ENCODE data around the gene IRGQ.
A peak's percentile ranks its signal among the peaks of the same experiment; 100 is the strongest.
"Not testable (repeated sequence)": the region's sequence is repeated elsewhere in the genome, so short reads cannot be mapped to it uniquely, and the experiment has no call there.

The IRGQ gene

GRCh38 chr19:43597876-43598275, 1.9 kb upstream of the IRGQ start:
- Histone ChIP-seq H3K27ac (ENCODE audit: low read length) (peak overlapping the region; percentile 99), H3K36me3 (ENCODE audit: control insufficient read depth in 2 of 2, insufficient read depth in 2 of 2, low read length in 2 of 2) (peaks cover 21 to 37% of the 10 kb centered on the region in 2 donors), H3K4me1 (ENCODE audit: control insufficient read depth, insufficient read depth, low read length) (peaks cover 44% of the 10 kb centered on the region), H3K9me3 (ENCODE audit: control insufficient read depth in 2 of 2, low read length in 2 of 2) (no peaks in the 10 kb centered on the region), H3K9ac (ENCODE audit: low read length in 2 of 2) (peak overlapping the region; percentile 42 to 98), H3K27me3 (ENCODE audit: control insufficient read depth in 1 of 2, insufficient read depth in 2 of 2, low read length in 2 of 2) (no peaks in the 10 kb centered on the region), H3K4me3 (ENCODE audit: low read length in 2 of 2) (peak overlapping the region in 1 of 2 donors; percentile 92)

- Histone ChIP-seq H3K9ac (ENCODE audit: low read length in 2 of 2) (peak overlapping the region; percentile 98 to 99), H3K36me3 (ENCODE audit: control insufficient read depth in 2 of 2, insufficient read depth in 2 of 2, low read length in 2 of 2) (peaks cover 24 to 39% of the 10 kb centered on the region in 2 donors), H3K4me3 (ENCODE audit: low read length in 2 of 2) (peak overlapping the region; percentile 92 to 94), H3K27me3 (ENCODE audit: control insufficient read depth in 1 of 2, insufficient read depth in 2 of 2, low read length in 2 of 2) (no peaks in the 10 kb centered on the region), H3K9me3 (ENCODE audit: control insufficient read depth in 2 of 2, low read length in 2 of 2) (no peaks in the 10 kb centered on the region), H3K4me1 (ENCODE audit: control insufficient read depth, insufficient read depth, low read length) (peaks cover 44% of the 10 kb centered on the region), H3K27ac (ENCODE audit: low read length) (peak overlapping the region; percentile 99)
Measured at GRCh38 chr19:43596842-43597461, 1.0 kb upstream of the IRGQ start.

GRCh38 chr19:43595605-43595998, 332 bp downstream of the IRGQ start:
- Histone ChIP-seq H3K4me1 (ENCODE audit: control insufficient read depth, insufficient read depth, low read length) (peaks cover 44% of the 10 kb centered on the region), H3K27ac (ENCODE audit: low read length) (peak overlapping the region; percentile 99), H3K4me3 (ENCODE audit: low read length in 2 of 2) (peak overlapping the region; percentile 77 to 92), H3K36me3 (ENCODE audit: control insufficient read depth in 2 of 2, insufficient read depth in 2 of 2, low read length in 2 of 2) (peaks cover 23 to 35% of the 10 kb centered on the region in 2 donors), H3K27me3 (ENCODE audit: control insufficient read depth in 1 of 2, insufficient read depth in 2 of 2, low read length in 2 of 2) (no peaks in the 10 kb centered on the region), H3K9ac (ENCODE audit: low read length in 2 of 2) (peak overlapping the region; percentile 83 to 86), H3K9me3 (ENCODE audit: control insufficient read depth in 2 of 2, low read length in 2 of 2) (no peaks in the 10 kb centered on the region)

- Histone ChIP-seq H3K4me3 (ENCODE audit: low read length in 2 of 2) (peak overlapping the region; percentile 77 to 92), H3K27ac (ENCODE audit: low read length) (peak overlapping the region; percentile 99), H3K36me3 (ENCODE audit: control insufficient read depth in 2 of 2, insufficient read depth in 2 of 2, low read length in 2 of 2) (peaks cover 26 to 34% of the 10 kb centered on the region in 2 donors), H3K9me3 (ENCODE audit: control insufficient read depth in 2 of 2, low read length in 2 of 2) (no peaks in the 10 kb centered on the region), H3K9ac (ENCODE audit: low read length in 2 of 2) (peak overlapping the region; percentile 83 to 86), H3K4me1 (ENCODE audit: control insufficient read depth, insufficient read depth, low read length) (peaks cover 44% of the 10 kb centered on the region), H3K27me3 (ENCODE audit: control insufficient read depth in 1 of 2, insufficient read depth in 2 of 2, low read length in 2 of 2) (no peaks in the 10 kb centered on the region)
Measured at GRCh38 chr19:43594710-43595604, 977 bp downstream of the IRGQ start.

- no peaks in the 10 kb centered on the region for H3K27me3 ChIP-seq (ENCODE audit: control insufficient read depth in 1 of 2, insufficient read depth in 2 of 2, low read length in 2 of 2)
- H3K9ac ChIP-seq (ENCODE audit: low read length in 2 of 2), result peak overlapping the region in 1 of 2 donors; percentile 60
- no peaks in the 10 kb centered on the region for H3K9me3 ChIP-seq (ENCODE audit: control insufficient read depth in 2 of 2, low read length in 2 of 2)
- H3K4me1 ChIP-seq (ENCODE audit: control insufficient read depth, insufficient read depth, low read length), result peaks cover 44% of the 10 kb centered on the region
- H3K27ac ChIP-seq (ENCODE audit: low read length), result no peak overlapping the region
- peak overlapping the region in 1 of 2 donors; percentile 92 for H3K4me3 ChIP-seq (ENCODE audit: low read length in 2 of 2)
- peaks cover 23 to 31% of the 10 kb centered on the region in 2 donors for H3K36me3 ChIP-seq (ENCODE audit: control insufficient read depth in 2 of 2, insufficient read depth in 2 of 2, low read length in 2 of 2)
Measured at GRCh38 chr19:43594081-43594697, 1.7 kb downstream of the IRGQ start.

- Histone ChIP-seq H3K4me3 (ENCODE audit: low read length in 2 of 2) (no peak overlapping the region), H3K9me3 (ENCODE audit: control insufficient read depth in 2 of 2, low read length in 2 of 2) (no peaks in the 10 kb centered on the region), H3K36me3 (ENCODE audit: control insufficient read depth in 2 of 2, insufficient read depth in 2 of 2, low read length in 2 of 2) (peaks cover 22 to 26% of the 10 kb centered on the region in 2 donors), H3K9ac (ENCODE audit: low read length in 2 of 2) (no peak overlapping the region), H3K27me3 (ENCODE audit: control insufficient read depth in 1 of 2, insufficient read depth in 2 of 2, low read length in 2 of 2) (no peaks in the 10 kb centered on the region), H3K27ac (ENCODE audit: low read length) (no peak overlapping the region), H3K4me1 (ENCODE audit: control insufficient read depth, insufficient read depth, low read length) (peaks cover 39% of the 10 kb centered on the region)
Measured at GRCh38 chr19:43592800-43593350, 3.1 kb downstream of the IRGQ start.

GRCh38 chr19:43591904-43592772, 3.8 kb downstream of the IRGQ start:
- Histone ChIP-seq H3K9me3 (ENCODE audit: control insufficient read depth in 2 of 2, low read length in 2 of 2) (no peaks in the 10 kb centered on the region), H3K36me3 (ENCODE audit: control insufficient read depth in 2 of 2, insufficient read depth in 2 of 2, low read length in 2 of 2) (peaks cover 22 to 26% of the 10 kb centered on the region in 2 donors), H3K4me3 (ENCODE audit: low read length in 2 of 2) (no peak overlapping the region), H3K27me3 (ENCODE audit: control insufficient read depth in 1 of 2, insufficient read depth in 2 of 2, low read length in 2 of 2) (no peaks in the 10 kb centered on the region), H3K9ac (ENCODE audit: low read length in 2 of 2) (no peak overlapping the region), H3K4me1 (ENCODE audit: control insufficient read depth, insufficient read depth, low read length) (peaks cover 33% of the 10 kb centered on the region), H3K27ac (ENCODE audit: low read length) (no peak overlapping the region)

GRCh38 chr19:43589678-43590077, 6.3 kb downstream of the IRGQ start:
- Histone ChIP-seq H3K27ac (ENCODE audit: low read length) (no peak overlapping the region), H3K4me3 (ENCODE audit: low read length in 2 of 2) (no peak overlapping the region), H3K9me3 (ENCODE audit: control insufficient read depth in 2 of 2, low read length in 2 of 2) (no peaks in the 10 kb centered on the region), H3K4me1 (ENCODE audit: control insufficient read depth, insufficient read depth, low read length) (peaks cover 15% of the 10 kb centered on the region), H3K36me3 (ENCODE audit: control insufficient read depth in 2 of 2, insufficient read depth in 2 of 2, low read length in 2 of 2) (peaks cover 28 to 31% of the 10 kb centered on the region in 2 donors), H3K27me3 (ENCODE audit: control insufficient read depth in 1 of 2, insufficient read depth in 2 of 2, low read length in 2 of 2) (no peaks in the 10 kb centered on the region), H3K9ac (ENCODE audit: low read length in 2 of 2) (no peak overlapping the region)

- Histone ChIP-seq H3K27ac (ENCODE audit: low read length) (no peak overlapping the region), H3K4me3 (ENCODE audit: low read length in 2 of 2) (no peak overlapping the region), H3K36me3 (ENCODE audit: control insufficient read depth in 2 of 2, insufficient read depth in 2 of 2, low read length in 2 of 2) (peaks cover 28 to 31% of the 10 kb centered on the region in 2 donors), H3K4me1 (ENCODE audit: control insufficient read depth, insufficient read depth, low read length) (peaks cover 11% of the 10 kb centered on the region), H3K27me3 (ENCODE audit: control insufficient read depth in 1 of 2, insufficient read depth in 2 of 2, low read length in 2 of 2) (no peaks in the 10 kb centered on the region), H3K9ac (ENCODE audit: low read length in 2 of 2) (no peak overlapping the region), H3K9me3 (ENCODE audit: control insufficient read depth in 2 of 2, low read length in 2 of 2) (no peaks in the 10 kb centered on the region)
Measured at GRCh38 chr19:43589277-43589676, 6.7 kb downstream of the IRGQ start.

GRCh38 chr19:43587029-43587428, 8.9 kb downstream of the IRGQ start:
- H3K4me3 ChIP-seq (ENCODE audit: low read length in 2 of 2); H3K4me1 ChIP-seq (ENCODE audit: control insufficient read depth, insufficient read depth, low read length); H3K27ac ChIP-seq (ENCODE audit: low read length); H3K9me3 ChIP-seq (ENCODE audit: control insufficient read depth in 2 of 2, low read length in 2 of 2); H3K9ac ChIP-seq (ENCODE audit: low read length in 2 of 2); H3K27me3 ChIP-seq (ENCODE audit: control insufficient read depth in 1 of 2, insufficient read depth in 2 of 2, low read length in 2 of 2): not testable (repeated sequence)
- H3K36me3 ChIP-seq (ENCODE audit: control insufficient read depth in 2 of 2, insufficient read depth in 2 of 2, low read length in 2 of 2), result peaks cover 17 to 18% of the 10 kb centered on the region in 2 donors
